HEK293 (cell line): ENCODE results near the gene PRKAG2.

Experiments
- CTCF ChIP-seq: fragments of 450-650 bp; formaldehyde crosslinking; IDR thresholded peaks from 2 replicates; pipeline ENCODE4 v1.5.1; 2016; ENCODE audit warnings: missing biosample characterization, missing genetic modification characterization
- GLIS2 ChIP-seq: fragments of 450-650 bp; formaldehyde crosslinking; IDR thresholded peaks from 2 replicates; pipeline ENCODE4 v1.5.1; 2016; ENCODE audit warnings: missing biosample characterization, missing genetic modification characterization
- HOXA7 ChIP-seq: sonication (generic); formaldehyde crosslinking; IDR thresholded peaks from 2 replicates; pipeline ENCODE4 v1.8.1; 2022; ENCODE audit warnings: missing genetic modification reagents, borderline replicate concordance
- PRDM10 ChIP-seq: fragments of 450-650 bp; formaldehyde crosslinking; IDR thresholded peaks from 2 replicates; pipeline ENCODE4 v1.5.1; 2016; ENCODE audit warnings: missing biosample characterization, missing genetic modification characterization
- YY1 ChIP-seq: fragments of 450-650 bp; formaldehyde crosslinking; IDR thresholded peaks from 2 replicates; pipeline ENCODE4 v1.5.1; 2018; ENCODE audit warnings: missing biosample characterization, missing genetic modification characterization
- ZBTB21 ChIP-seq: fragments of 450-650 bp; formaldehyde crosslinking; IDR thresholded peaks from 2 replicates; pipeline ENCODE4 v1.5.1; 2017; ENCODE audit warnings: missing biosample characterization, missing genetic modification characterization
- ZBTB7A ChIP-seq: fragments of 450-650 bp; formaldehyde crosslinking; IDR thresholded peaks from 2 replicates; pipeline ENCODE4 v1.5.1; 2016; ENCODE audit warnings: low read depth, missing biosample characterization, missing genetic modification characterization
- ZNF121 ChIP-seq: fragments of 450-650 bp; formaldehyde crosslinking; IDR thresholded peaks from 2 replicates; pipeline ENCODE4 v1.5.1; 2016; ENCODE audit warnings: missing biosample characterization, missing genetic modification characterization
- ZNF140 ChIP-seq: fragments of 450-650 bp; formaldehyde crosslinking; IDR thresholded peaks from 2 replicates; pipeline ENCODE4 v1.5.1; 2016; ENCODE audit warnings: missing biosample characterization, missing genetic modification characterization
- ZNF426 ChIP-seq: fragments of 450-650 bp; formaldehyde crosslinking; IDR thresholded peaks from 2 replicates; pipeline ENCODE4 v1.5.1; 2017; ENCODE audit warnings: missing biosample characterization, missing genetic modification characterization, mild to moderate bottlenecking, inconsistent platforms, moderate library complexity
- ZNF561 ChIP-seq: fragments of 450-650 bp; IDR thresholded peaks from 2 replicates; pipeline ENCODE4 v1.5.1; 2018; ENCODE audit warnings: missing biosample characterization, missing genetic modification characterization, borderline replicate concordance
- TF ChIP-seq, protein P1 (sequence below): sonication (generic); formaldehyde crosslinking; IDR thresholded peaks from 2 replicates; pipeline ENCODE4 v1.8.1; 2022; ENCODE audit warnings: mild to moderate bottlenecking, moderate library complexity, missing genetic modification reagents

GRCh38 chr7:151844825-151845200 lies 32.1 kb downstream of the PRKAG2 start:
- TF ChIP-seq ZNF426 (tag by site-specific recombination) (no peak), ZNF561 (tag by site-specific recombination) (no peak), GLIS2 (no peak), CTCF (tag by site-specific recombination) (no peak), ZBTB7A (tag by site-specific recombination) (no peak), ZNF121 (tag by site-specific recombination) (no peak), PRDM10 (tag by site-specific recombination) (no peak), ZNF140 (tag by site-specific recombination) (no peak), YY1 (no peak), ZBTB21 (tag by site-specific recombination) (no peak), HOXA7 (no peak)
- TF ChIP-seq, protein P1, sequence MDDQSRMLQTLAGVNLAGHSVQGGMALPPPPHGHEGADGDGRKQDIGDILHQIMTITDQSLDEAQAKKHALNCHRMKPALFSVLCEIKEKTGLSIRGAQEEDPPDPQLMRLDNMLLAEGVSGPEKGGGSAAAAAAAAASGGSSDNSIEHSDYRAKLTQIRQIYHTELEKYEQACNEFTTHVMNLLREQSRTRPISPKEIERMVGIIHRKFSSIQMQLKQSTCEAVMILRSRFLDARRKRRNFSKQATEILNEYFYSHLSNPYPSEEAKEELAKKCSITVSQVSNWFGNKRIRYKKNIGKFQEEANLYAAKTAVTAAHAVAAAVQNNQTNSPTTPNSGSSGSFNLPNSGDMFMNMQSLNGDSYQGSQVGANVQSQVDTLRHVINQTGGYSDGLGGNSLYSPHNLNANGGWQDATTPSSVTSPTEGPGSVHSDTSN, result no peak
